Transverse colon (tissue), 3 donors: ENCODE measurements around the gene DIP2B.

Experiments
- POLR2A ChIP-seq: fragments of 450-650 bp; IDR thresholded peaks from one replicate; pipeline ENCODE4 v1.6.1; 2016; ENCODE audit warnings: antibody characterized with exemption, mild to moderate bottlenecking, moderate library complexity
- POLR2AphosphoS5 ChIP-seq, 3 donors: sonication (generic); formaldehyde crosslinking; IDR thresholded peaks; one replicate each; pipeline ENCODE4 v1.6.1; 2016; ENCODE audit warnings: antibody characterized with exemption in 3 of 3

GRCh38 chr12:50555471-50555885 is 50.7 kb downstream of the DIP2B start:
- no peak for TF ChIP-seq POLR2AphosphoS5 (IDR thresholded peaks at IDR 0.05)
- TF ChIP-seq POLR2A = no peak
